Stimulated activated CD8-positive, alpha-beta memory T cell treated with anti-CD3 and anti-CD28 coated beads, Interleukin-2, amount 100 ng/mL, for 1 hour (primary cell): ENCODE results near the gene ZNF609.

Source experiments
- DNase-seq, 2 donors: peaks; one replicate each; pipeline ENCODE4 v3.0.0-alpha.2; 2020; ENCODE audit warnings: low read depth in 2 of 2

Gene ZNF609

DNA sequence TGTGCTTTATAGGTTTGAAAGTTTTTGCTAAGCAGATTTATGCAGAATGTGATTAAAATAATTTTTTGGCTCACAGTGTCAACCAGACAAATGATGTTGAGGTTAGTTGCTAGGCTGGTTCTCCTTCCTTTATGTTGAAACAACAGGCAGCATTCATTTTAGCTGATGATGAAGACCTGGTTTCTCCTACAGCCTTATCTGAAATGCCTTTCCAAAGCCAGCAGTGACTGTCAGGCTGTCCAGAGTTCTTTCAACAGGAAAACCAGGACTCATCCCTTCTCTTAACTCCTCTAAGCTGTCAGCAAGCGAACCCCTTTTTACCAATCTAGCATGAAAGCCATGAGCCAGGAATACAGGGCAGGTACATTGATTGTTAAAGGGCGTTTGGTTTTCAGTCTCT is 84.1 kb downstream of the ZNF609 start:
- no peak for DNase-seq

DNA sequence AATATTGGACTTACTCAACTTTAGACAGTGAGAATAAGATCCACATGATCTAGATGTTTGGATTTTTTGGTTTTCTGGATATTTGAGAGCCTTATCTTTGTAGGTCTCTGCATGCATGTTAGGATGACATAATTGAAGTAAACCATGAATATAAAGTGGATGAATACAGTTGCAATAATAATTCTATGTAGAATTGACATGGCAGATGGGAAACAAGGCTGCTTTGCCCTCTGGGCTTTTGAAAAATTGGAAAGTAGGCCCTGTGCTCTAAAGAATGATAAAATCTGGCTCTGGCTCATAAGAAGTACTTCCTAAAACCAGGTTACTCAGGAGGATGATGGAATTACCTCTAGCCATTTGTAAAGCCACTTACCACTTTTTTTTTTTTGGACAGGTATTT is 86.9 kb downstream of the ZNF609 start:
- no peak for DNase-seq

DNA sequence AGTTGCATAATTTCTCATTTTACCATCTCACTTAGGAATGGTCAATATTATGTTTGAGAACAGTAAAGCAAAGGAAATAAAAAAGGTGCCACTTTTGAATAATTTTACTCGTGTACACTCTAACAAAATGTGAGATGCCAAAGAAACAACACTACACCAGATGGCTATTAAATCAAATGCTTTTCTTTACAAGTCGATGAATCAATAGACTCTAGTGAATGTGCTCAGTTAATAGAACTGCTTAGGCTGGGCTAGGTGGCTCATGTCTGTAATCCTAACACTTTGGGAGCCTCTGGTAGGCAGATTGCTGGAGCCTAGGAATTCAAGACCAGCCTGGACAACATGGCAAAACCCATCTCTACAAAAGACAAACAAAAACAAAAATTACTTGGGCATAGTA is 87.9 kb downstream of the ZNF609 start:
- DNase-seq, result no peak

DNA sequence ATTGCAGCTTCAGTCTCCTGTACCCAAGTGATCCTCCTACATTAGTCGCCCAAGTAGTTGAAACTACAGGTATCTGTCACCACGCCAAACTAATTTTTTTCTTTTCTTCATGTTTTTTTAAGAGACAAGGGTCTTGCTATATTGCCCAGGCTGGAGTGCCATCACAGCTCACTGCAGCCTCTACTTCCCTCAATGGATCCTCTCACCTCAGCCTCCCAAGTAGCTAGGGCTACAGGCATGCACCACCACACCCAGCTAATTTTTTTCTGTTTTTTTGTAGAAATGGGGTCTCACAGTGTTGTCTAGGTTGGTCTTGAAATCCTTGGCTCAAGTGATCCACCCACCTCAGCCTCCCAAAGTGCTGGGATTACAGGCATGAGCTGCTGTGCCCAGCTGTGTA is 89.5 kb downstream of the ZNF609 start:
- no peak for DNase-seq

DNA sequence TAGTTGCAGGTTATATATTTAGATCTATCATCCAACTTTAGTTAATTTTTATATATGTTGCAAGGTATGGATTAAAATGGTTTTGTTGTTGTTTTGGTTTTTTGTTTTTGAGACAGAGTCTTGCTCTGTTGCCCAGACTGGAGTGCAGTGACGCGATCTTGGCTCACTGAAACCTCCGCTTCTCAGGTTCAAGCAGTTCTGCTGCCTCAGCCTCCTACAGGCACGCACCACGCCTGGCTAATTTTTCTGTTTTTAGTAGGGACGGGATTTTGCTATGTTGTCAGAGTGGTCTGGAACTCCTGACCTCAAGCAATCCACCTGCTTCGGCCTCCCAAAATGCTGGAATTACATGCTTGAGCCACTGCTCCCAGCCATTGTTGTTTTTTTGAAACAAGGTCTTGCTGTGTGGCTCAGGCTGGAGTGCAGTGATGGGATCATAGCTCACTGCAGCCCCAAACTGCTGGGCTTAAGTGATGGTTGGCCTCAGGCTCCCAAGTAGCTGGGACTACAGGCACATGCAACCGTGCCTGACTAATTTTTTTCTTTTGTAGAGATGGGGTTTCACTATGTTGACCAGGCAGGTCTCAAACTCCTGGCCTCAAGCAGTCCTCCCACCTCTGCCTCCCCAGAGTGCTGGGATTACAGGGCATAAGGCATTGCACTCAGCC is 92.0 kb downstream of the ZNF609 start:
- no peak for DNase-seq

DNA sequence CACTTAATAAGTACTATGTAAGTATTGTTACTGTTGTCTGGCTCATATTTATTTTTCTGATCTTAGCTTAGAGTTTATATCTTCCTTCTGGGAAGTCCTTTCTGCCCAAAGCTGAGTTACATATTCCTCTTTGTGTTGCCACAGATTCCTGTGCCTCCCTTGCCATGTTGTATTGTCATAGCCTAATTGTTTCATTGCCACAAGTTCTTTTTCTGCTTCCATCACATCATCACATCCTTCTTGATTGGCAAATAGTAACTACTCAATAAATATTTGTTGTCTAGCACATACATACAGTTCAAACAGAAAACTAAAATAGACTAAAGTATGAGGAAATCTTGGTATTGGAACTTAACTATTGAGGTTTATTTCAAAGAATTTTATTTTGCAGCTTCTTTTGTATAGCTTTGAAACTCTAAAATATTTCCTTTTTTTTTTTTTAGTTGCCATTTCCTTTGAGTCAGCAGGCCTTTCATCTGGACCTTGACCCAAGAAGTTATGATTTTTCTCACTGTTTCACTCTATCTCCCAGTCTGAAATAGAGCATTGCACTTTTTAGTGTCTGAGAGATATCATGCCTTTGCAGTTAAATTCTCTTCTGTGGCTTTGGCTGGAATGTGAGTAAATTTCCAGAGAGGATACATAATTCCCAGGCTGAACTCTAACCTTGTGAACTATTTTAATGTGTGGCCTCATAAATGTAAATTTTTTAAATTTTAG is 98.2 kb downstream of the ZNF609 start:
- no peak for DNase-seq

DNA sequence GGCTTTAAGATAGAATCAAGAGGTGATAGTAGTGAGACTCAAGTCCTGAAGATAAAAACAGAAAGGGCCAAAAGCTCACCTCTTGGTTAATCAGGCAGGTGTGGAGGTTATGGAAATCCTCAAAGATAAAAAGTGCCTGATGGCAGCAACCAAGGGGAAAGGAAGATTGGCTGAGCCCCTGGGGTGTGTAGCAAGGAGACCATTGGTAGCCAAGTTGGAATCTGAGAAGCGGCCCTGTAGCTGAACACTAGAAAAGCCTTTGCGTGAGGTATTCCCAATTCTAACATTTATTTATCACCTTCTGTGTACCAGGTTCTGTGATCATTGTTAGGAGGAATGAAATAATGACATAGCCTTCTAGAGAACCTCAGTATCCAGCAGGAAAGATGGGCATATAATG is 98.9 kb downstream of the ZNF609 start:
- no peak for DNase-seq

DNA sequence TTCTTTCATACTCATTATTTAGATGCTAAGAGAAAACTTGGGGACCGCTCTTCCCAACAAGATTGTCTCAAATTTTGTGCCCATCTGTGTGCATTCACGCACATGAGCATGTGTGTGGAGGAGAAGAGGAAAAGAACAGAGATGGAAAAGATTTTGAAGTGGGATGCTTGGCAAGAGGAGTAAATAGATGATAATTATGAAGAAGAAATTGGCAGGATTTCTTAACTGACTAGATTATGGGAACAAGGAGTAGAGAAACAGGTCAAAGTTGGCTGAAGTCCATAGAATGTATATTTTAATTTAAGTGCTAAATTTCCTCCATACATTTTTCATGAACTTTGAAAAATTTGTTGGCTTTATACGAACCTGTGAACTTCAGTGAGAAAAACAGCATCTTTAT is 100.1 kb downstream of the ZNF609 start:
- DNase-seq, result no peak

DNA sequence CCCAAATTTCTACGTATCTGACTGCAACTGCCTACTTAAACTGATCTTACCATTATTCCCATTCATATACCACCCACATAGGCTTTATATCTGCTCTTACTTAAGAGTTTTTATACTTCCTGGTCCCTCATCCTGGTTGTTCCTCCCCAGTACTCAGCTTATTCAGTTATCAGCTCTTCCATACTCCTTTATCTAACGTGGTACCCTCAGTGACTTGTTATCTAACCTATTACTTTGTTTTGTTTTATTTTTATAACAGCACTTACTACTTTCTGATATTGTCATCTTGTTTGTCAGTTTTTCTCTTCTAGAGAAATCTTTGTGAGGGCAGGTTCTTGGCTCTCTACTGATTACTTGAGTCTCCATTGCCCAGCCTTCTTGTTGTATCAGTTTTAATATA is 100.6 kb downstream of the ZNF609 start:
- DNase-seq, result no peak

DNA sequence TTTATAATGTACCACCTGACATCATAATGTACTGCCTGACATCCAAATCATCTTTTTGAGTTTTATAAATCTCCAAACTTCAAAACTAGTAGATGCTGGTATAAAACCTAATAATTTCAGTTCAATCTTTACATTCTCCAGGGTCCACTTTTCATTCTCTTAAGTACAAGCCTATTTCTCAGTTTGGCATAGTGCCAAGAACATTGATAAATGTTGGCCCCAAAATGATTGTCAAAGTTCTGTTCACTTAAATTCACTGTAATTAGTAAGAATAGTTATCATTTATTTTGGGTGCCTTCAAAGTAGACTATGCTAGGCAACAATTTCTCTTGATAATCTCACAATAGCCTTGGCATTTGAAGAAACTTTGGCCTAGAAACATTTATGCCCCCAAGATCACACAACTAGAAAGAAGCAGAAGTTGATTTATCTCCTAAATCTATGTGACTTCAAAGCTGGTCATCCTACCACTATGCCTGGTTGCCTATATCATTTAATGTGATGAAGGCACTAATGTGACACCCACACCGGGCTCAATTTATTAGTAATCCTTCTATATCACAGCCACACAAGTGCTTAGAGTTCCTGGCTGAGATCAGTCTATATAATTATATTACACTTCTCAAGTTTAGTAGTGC is 101.7 kb downstream of the ZNF609 start:
- no peak for DNase-seq

DNA sequence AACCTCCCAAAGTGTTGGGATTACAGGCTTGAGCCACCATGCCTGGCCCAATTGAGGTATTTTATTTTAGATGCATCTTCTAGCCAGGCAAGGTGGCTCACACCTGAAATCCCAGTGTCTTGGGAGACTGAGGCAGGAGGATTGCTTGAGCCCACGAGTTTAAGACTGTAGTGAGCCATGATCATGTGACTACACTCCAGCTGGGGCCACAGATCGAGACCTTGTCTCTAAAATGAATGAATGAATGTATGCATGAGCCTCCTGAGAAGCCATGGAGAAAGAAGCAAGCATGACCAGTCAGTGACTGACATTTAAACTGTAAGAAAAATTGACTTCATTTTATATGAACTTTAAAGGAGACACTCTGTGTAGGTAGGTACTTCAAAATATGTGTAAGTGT is 105.7 kb downstream of the ZNF609 start:
- DNase-seq, result no peak

DNA sequence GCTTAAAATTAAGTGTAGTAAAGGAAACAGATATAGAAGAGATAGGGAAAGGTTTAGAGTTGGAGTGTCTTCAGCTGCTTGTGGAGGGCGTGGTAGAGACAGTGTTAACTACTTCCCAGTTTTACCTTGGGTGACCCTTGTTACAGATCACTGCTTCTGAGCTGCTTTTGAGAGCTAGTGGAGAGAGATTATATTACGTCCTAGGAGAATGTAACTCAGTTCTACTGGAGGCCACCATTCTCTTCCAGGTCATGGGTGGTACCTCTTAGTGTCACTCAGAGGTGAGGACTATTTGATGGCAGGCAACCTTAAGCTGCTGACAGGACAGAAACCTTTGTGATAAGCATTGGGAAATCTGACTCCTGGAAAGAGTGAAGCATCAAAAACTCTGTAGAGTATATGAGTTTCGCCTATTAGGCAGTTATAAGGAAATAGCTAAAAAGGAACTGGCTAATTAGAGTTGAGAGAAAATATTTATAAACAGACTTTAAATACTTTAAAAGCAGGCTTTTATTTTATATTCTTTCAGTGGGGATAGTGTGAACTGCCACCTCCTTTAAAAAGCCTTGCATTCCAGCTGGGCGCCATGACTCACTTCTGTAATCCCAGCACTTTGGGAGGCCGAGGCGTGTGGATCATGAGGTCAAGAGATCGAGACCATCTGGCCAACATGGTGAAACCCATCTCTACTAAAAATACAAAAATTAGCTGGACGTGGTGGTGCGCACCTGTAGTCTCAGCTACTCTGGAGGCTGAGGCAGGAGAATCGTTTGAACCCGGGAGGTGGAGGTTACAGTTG is 106.5 kb downstream of the ZNF609 start:
- no peak for DNase-seq

DNA sequence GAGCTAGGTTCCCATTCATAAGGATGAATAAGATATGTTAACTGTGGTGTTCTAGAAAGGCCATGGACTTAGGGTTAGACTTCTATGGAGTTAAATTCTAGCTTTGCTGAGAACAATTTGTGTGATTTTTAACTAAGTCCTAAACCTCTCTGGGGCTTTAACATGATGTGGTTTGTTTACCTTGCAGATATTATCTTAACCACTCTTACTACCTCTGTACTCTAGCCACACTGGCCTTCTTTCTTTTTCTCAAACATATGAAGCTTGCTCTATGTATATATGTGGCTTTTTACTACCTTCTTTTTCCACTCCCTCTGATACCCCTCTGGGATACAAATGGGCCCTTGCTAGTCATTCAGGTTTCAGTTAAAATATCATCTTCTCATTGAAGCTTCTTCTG is 108.4 kb downstream of the ZNF609 start:
- DNase-seq, result no peak

DNA sequence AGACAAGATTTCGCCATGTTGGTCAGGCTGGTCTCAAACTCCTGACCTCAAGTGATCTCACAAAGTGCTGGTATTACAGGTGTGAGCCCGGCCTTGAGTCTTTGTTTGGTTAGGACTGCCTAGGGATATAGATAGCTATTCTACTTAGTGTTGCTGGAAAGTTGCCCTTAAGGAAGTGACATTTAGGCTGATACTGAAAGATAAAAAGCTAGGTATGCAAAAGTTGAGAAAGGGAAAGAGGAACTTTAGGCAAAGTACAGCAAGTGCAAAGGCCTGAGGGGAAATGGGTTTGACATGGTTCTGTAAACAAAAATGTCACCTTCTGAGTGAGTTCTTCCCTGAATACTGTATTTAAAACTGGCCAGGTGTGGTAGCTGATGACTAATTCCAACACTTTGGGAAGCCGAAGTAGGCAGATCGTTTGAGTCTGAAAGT is 111.5 kb downstream of the ZNF609 start:
- no peak for DNase-seq

DNA sequence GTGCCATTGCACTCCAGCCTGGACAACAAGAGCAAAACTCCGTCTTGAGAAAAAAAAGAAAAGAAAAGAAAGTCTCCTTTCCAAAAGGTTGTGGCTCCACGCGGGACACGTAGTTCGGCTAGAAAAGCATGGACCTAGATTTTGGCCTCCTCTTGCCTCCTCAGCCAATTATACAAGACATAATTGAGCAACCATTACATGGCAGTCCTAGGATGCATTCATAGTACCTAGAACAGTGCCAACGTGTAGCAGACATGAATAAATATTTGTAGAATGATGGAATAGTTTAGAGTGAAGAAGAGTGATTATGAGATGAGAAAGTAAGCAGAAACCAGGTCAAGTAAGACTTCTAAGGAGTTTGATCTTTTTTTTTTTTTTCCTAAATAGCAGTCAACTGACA is 112.5 kb downstream of the ZNF609 start:
- DNase-seq, result no peak

DNA sequence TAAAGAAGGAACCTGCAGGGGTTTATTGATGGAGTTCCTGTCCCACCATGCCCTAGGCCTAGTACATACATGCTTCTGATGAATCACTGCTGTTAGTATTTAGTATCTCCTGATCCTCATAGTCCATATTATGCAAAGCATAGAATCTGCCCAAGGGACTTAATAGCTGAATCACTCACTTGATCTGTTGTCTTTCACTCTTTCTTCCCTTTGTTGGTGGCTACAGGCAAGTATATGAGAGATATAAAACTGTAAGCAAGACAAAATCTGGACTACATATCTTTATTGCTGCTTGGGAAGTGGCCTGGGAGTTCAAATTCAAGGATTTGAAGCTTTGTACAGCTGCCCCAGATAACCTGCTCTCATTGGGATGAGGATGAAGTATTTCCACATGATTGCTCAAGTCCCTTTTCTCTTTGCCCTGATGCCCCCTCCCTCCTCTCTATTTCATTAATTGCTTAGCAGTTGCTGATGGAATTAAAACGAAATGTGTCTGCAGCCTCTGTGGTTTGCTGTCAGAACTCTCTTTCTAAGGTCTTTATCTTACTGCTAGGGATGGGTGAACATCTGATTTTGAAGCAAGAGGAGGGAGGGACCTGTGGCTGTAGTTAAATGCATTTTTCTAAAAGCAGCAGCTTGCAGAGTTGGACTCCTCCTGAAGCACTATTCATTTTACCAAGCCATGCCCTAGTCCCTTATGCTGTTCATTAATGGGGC is 114.1 kb downstream of the ZNF609 start:
- DNase-seq, result no peak

DNA sequence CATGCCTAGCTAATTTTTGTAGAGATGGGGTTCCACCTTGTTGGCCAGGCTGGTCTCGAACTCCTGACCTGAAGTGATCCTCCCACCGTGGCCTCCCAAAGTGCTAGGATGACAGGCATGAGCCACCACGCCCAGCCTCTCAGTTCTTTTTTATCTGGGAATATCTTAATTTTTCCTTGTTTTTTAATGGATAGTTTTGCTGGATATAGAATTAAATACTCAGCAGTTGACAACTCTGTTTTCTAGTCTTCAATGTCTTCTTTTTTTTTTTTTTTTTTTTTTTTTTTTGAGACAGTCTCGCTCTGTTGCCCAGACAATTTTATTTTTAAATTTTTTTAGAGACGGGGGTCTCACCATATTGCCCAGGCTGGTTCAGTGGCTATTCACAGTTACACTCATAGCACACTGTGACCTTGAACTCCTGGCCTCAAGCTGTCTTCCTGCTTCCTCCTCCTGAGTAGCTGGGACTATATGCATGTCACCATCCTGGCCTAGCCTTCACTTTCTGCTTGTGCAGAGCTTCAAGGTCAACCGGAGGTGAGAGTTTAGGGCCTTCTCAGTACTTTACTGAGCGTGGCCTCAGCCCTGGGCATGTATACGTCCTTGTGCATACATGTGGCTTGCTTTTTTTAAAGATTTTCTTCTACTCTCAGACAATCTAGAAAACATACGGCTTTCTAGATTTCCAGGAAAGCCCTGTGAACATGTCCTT is 120.5 kb downstream of the ZNF609 start:
- no peak for DNase-seq

DNA sequence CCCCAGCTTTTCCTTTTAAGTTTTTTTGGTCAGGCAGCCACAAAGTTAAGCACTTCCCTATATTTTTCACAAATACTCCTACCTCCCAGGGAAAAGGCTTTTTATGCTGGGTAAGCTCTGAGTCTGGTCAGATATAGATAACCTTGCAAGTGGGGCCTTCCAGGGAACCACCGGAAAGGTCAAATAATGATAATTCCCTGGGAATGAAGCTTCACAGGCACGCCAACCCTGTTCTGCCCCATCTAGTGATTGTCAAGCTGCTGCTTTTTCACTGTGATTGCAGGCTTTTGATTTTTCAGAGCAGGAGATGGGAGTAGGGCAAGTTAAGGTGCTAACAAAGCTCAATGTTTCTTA is 121.0 kb downstream of the ZNF609 start:
- no peak for DNase-seq

DNA sequence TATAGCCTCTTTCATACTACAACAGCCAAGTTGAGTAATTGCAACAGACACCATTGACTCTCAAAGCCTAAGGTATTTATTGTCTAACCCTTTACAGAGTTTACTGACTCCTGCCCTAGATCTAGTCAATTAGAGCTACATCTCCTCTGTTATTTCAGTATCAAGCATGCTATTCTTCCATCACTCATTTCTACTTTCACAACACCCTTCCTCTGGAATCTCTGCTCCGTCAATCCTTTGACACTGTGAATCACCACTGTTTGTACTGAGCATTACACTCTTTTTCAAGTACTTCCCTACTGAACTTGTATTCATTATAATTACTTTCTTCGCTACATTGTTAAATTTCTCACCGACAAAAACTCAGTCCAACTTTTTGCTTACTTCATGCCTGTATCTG is 121.8 kb downstream of the ZNF609 start:
- DNase-seq, result no peak

DNA sequence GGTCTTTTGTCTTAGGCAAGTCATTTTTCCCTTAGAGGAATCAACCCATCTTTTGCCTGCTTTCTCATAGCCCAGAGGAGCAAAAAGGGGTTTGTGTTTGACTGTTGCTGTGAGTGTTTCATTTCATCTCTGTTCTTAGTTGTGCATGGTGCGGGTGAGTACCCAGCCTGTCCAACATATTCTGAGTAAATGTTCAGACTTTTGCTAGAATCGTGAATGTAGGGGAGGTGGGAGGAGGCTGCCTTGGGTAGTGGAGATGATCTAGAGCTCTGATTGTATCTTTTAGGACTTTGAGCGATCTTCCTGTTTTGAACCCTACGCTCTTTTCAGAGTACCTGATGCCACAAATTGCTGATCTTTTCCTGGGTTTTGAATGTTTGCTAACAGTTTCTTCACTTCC is 123.1 kb downstream of the ZNF609 start:
- no peak for DNase-seq

DNA sequence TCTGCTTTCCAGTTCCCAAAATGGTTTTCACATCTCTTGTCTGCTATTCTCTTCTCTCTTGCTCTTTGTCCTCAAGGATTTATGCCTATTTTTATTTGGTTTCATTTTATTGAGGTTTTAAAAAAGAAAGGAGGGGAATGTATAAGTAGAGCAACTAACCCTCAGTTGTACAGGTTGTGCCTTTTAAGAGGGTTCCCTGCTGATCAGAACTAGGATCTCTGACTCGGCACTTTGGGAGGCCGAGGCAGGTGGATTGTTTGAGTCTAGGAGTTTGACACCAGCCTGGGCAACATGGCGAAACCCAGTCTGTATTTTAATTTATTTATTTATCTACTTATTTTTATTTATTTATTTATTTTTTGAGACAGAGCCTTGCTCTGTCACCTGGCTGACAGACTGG is 123.6 kb downstream of the ZNF609 start:
- no peak for DNase-seq
